ENCODE results near the gene LPAR1.
"Not testable (repeated sequence)": the region's sequence is repeated elsewhere in the genome, so short reads cannot be mapped to it uniquely, and the experiment has no call there.

Gene LPAR1

GRCh38 chr9:111051400-111051799 is 13.1 kb upstream of the LPAR1 start:
- Histone ChIP-seq H3K4me1 (ENCODE audit: low read length) (no peaks in the 10 kb centered on the region), H2AFZ (ENCODE audit: low read depth, low read length) (no peak overlapping the region)

GRCh38 chr9:111050819-111051218 is 12.5 kb upstream of the LPAR1 start:
- Histone ChIP-seq H3K79me2 (ENCODE audit: low read length) (no peaks in the 10 kb centered on the region), H2AFZ (ENCODE audit: low read depth, low read length) (no peak overlapping the region), H3K27ac (ENCODE audit: low read length) (no peak overlapping the region), H3K9ac (ENCODE audit: low read length) (no peak overlapping the region), H3K27me3 (ENCODE audit: low read depth, low read length) (peaks cover 3% of the 10 kb centered on the region; the same call in 1 of the 2 replicates), H3K4me1 (ENCODE audit: low read length) (no peaks in the 10 kb centered on the region), H3K4me3 (ENCODE audit: low read length) (no peak overlapping the region), H4K20me1 (ENCODE audit: insufficient read depth, low read length) (no peaks in the 10 kb centered on the region), H3K36me3 (replicated peaks; ENCODE audit: low read depth, low read length) (no peaks in the 10 kb centered on the region), H3K9me3 (ENCODE audit: insufficient read depth, low read length) (no peaks in the 10 kb centered on the region), H3K4me2 (ENCODE audit: low read length) (no peak overlapping the region)
- no peak for TF ChIP-seq CTCF (IDR thresholded peaks at IDR 0.05; ENCODE audit: low read depth, low read length)
- no peak for TF ChIP-seq EZH2phosphoT487 (IDR thresholded peaks at IDR 0.05; ENCODE audit: low read depth)

More at GRCh38 chr9:111051400-111051799, 13.1 kb upstream of the LPAR1 start:
- no peaks in the 10 kb centered on the region for H3K9me3 ChIP-seq (ENCODE audit: insufficient read depth, low read length)
- no peak overlapping the region for H3K9ac ChIP-seq (ENCODE audit: low read length)
- peaks cover 3% of the 10 kb centered on the region; the same call in 1 of the 2 replicates for H3K27me3 ChIP-seq (ENCODE audit: low read depth, low read length)
- no peak overlapping the region for H3K4me2 ChIP-seq (ENCODE audit: low read length)
- no peak for TF ChIP-seq CTCF (IDR thresholded peaks at IDR 0.05; ENCODE audit: low read depth, low read length)
- no peak for TF ChIP-seq EZH2phosphoT487 (IDR thresholded peaks at IDR 0.05; ENCODE audit: low read depth)
- H3K79me2 ChIP-seq (ENCODE audit: low read length) = no peaks in the 10 kb centered on the region
- H3K27ac ChIP-seq (ENCODE audit: low read length) = no peak overlapping the region
- H3K36me3 ChIP-seq (replicated peaks; ENCODE audit: low read depth, low read length) = no peaks in the 10 kb centered on the region
- no peaks in the 10 kb centered on the region for H4K20me1 ChIP-seq (ENCODE audit: insufficient read depth, low read length)
- H3K4me3 ChIP-seq (ENCODE audit: low read length) = no peak overlapping the region

DNA sequence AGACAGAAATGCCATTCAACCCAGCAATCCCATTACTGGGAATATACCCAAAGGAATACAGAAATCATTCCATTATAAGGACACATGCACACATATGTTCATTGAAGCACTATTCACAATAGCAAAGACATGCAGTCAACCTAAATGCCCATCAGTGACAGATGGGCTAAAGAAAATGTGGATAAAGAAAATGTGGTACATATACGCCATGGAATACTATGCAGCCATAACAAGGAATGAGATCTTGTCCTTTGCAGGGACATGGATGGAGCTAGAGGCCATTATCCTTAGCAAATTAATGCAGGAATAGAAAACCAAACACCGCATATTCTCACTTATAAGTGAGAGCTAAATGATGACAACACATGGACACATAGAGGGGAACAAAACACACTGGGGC is 9.0 kb upstream of the LPAR1 start:
- H3K4me1 ChIP-seq (ENCODE audit: low read length); H3K27ac ChIP-seq (ENCODE audit: low read length); H3K4me3 ChIP-seq (ENCODE audit: low read length); H3K9ac ChIP-seq (ENCODE audit: low read length); H3K79me2 ChIP-seq (ENCODE audit: low read length); H3K36me3 ChIP-seq (replicated peaks; ENCODE audit: low read depth, low read length); H3K4me2 ChIP-seq (ENCODE audit: low read length); H4K20me1 ChIP-seq (ENCODE audit: insufficient read depth, low read length); H3K27me3 ChIP-seq (ENCODE audit: low read depth, low read length); H3K9me3 ChIP-seq (ENCODE audit: insufficient read depth, low read length); H2AFZ ChIP-seq (ENCODE audit: low read depth, low read length): not testable (repeated sequence)

DNA sequence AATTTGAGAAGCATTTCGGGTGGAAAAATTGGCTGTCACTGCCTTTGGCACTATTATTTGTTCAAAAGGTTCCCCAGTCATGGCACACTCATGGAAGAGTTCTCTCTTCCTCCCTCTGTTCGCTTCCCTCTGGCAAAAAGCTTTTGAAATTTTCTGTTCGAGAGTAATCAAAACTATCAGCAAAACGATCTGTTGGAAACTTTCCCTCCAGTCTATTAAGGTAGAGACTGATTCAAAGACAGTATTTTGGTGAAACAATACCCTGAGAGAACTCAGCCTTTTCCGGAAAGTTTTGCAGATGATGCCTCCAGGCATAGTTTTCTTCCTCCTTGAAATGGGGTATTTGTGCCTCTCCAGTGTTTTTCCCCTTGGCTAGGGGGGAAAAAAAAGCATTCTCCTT is 3.6 kb upstream of the LPAR1 start:
- Histone ChIP-seq H4K20me1 (ENCODE audit: insufficient read depth, low read length) (no peaks in the 10 kb centered on the region), H3K4me1 (ENCODE audit: low read length) (no peaks in the 10 kb centered on the region), H3K79me2 (ENCODE audit: low read length) (no peaks in the 10 kb centered on the region), H3K4me2 (ENCODE audit: low read length) (no peak overlapping the region), H3K9me3 (ENCODE audit: insufficient read depth, low read length) (no peaks in the 10 kb centered on the region), H2AFZ (ENCODE audit: low read depth, low read length) (no peak overlapping the region), H3K27ac (ENCODE audit: low read length) (no peak overlapping the region), H3K27me3 (ENCODE audit: low read depth, low read length) (no peaks in the 10 kb centered on the region), H3K4me3 (ENCODE audit: low read length) (no peak overlapping the region), H3K9ac (ENCODE audit: low read length) (no peak overlapping the region), H3K36me3 (replicated peaks; ENCODE audit: low read depth, low read length) (no peaks in the 10 kb centered on the region)
- TF ChIP-seq CTCF (IDR thresholded peaks at IDR 0.05; ENCODE audit: low read depth, low read length) (no peak), EZH2phosphoT487 (IDR thresholded peaks at IDR 0.05; ENCODE audit: low read depth) (no peak)

- no peak overlapping the region for H3K4me2 ChIP-seq (ENCODE audit: low read length)
- no peak overlapping the region for H3K4me3 ChIP-seq (ENCODE audit: low read length)
- H2AFZ ChIP-seq (ENCODE audit: low read depth, low read length) = no peak overlapping the region
- H3K27me3 ChIP-seq (ENCODE audit: low read depth, low read length) = no peaks in the 10 kb centered on the region
- no peak overlapping the region for H3K9ac ChIP-seq (ENCODE audit: low read length)
- no peaks in the 10 kb centered on the region for H3K36me3 ChIP-seq (replicated peaks; ENCODE audit: low read depth, low read length)
- no peaks in the 10 kb centered on the region for H4K20me1 ChIP-seq (ENCODE audit: insufficient read depth, low read length)
- TF ChIP-seq EZH2phosphoT487 (IDR thresholded peaks at IDR 0.05; ENCODE audit: low read depth) = no peak
- no peak for TF ChIP-seq CTCF (IDR thresholded peaks at IDR 0.05; ENCODE audit: low read depth, low read length)
- H3K27ac ChIP-seq (ENCODE audit: low read length) = no peak overlapping the region
- H3K4me1 ChIP-seq (ENCODE audit: low read length) = no peaks in the 10 kb centered on the region
- no peaks in the 10 kb centered on the region for H3K79me2 ChIP-seq (ENCODE audit: low read length)
- H3K9me3 ChIP-seq (ENCODE audit: insufficient read depth, low read length) = no peaks in the 10 kb centered on the region
Measured at GRCh38 chr9:111040494-111040893, 2.2 kb upstream of the LPAR1 start.
